Motor neuron (in vitro differentiated cells): ENCODE measurements around the gene BMF. TPM values are rescaled to one million over a fixed set of nuclear protein-coding genes. Genes with fewer than 3 reads are reported as not detected.

Source experiments
- ATAC-seq, 8 experiments: fragments of 200-7000 bp; cut with Tn5 transposase; replicated peaks in 6 of 8; 2 replicates each; pipeline ENCODE4 v1.8.0; 2021; ENCODE audit warnings: mild to moderate bottlenecking in 8 of 8, moderate library complexity in 8 of 8
- H3K27ac ChIP-seq, 2 donors: fragments of 250-450 bp; sonication (Bioruptor Pico); 2 replicates each; pipeline ENCODE4 v1.9.0; 2021; ENCODE audit warnings: antibody characterized with exemption in 2 of 2, mild to moderate bottlenecking in 2 of 2, moderate library complexity in 1 of 2
- H3K4me1 ChIP-seq, 2 donors: fragments of 250-450 bp; sonication (Bioruptor Pico); replicated peaks in 1 of 2; 2 replicates each; pipeline ENCODE4 v1.6.1; 2021; ENCODE audit warnings: antibody characterized with exemption in 2 of 2, mild to moderate bottlenecking in 2 of 2, moderate library complexity in 1 of 2
- H3K4me3 ChIP-seq, 5 donors: fragments of 250-450 bp; sonication (Bioruptor Pico); 2 replicates each; pipeline ENCODE4 v1.9.0; 2021; ENCODE audit warnings: antibody characterized with exemption in 5 of 5, mild to moderate bottlenecking in 5 of 5, moderate library complexity in 4 of 5
- WGBS, 10 experiments: fragments of 450-650 bp; shearing (Covaris generic); methylation state at CpG; one replicate each; pipeline ENCODE4 v1.0.0; 2022; 5-methylcytosine and 5-hydroxymethylcytosine counted together
- in situ Hi-C, 9 experiments: fragments of 400-800 bp; cut with MboI; loops; one replicate each; pipeline ENCODE4 v1.15.0; 2021; ENCODE audit warnings: low sequenced_read_pairs in 9 of 9, low pct_unique_long_range_greater_than_20kb in 2 of 9; ENCODE audit not compliant: unreplicated experiment in 9 of 9
- total RNA-seq, 8 experiments: library from RNA; unstranded; fragments of 300-600 nt; gene quantifications; 2 replicates each; pipeline versions ENCODE4 v1.2.3 to v1.2.4, GENCODE V29; 2022

The BMF gene
- total RNA-seq, 8 experiments from 2014 or later: 2.0 to 32.7 (median 10.7) TPM

DNA sequence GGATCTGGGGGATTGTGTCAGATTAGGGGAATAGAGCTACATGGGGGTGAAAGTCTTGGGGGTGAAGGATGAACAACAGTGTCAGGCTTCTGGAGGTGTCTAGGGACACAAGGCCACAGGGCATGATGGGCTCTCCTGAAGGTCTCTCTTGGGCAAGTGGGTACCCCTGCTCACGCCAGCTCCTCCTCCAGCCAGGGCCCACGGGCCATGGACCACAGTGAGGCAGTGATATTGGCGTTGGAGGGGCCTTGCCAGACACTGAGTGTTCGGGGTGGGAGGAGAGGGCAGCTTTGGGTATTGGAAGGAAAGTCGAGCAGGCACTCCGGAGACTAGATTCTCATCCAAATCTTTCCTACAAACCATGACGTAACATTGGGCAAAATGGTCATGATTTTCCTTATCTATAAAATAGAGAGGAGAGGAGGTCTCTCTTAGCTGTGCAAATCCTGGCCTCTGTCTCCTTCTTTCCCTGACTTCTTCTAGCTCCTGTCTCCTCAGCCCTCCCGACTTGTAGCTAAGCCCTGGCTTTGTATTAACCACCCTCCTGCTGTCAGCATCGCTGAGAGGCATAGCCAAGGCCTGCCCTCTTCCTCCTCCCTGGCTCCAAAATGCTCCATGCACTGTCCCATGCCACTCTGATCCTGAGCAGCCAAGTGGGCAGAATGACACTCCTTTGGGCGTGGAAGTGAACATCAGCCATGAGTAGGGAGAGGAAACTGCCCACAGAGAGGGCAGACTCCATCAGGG lies 45.7 kb downstream of the BMF start:
- Histone ChIP-seq H3K4me3 (no peak overlapping the region), H3K4me1 (peaks cover 0 to under 1% of the 10 kb centered on the region in 2 donors), H3K27ac (no peak overlapping the region)
- ATAC-seq: peak in 3 of 8 experiments; percentile 7 to 29 (median 11)
- in situ Hi-C loops: no loop called here
- 50 to 100% (median 88%) methylated on average over 1 to 5 of the region's 10 CpGs; no CpG with 5 or more reads in 3 of the 10 experiments for WGBS, 10 experiments

DNA sequence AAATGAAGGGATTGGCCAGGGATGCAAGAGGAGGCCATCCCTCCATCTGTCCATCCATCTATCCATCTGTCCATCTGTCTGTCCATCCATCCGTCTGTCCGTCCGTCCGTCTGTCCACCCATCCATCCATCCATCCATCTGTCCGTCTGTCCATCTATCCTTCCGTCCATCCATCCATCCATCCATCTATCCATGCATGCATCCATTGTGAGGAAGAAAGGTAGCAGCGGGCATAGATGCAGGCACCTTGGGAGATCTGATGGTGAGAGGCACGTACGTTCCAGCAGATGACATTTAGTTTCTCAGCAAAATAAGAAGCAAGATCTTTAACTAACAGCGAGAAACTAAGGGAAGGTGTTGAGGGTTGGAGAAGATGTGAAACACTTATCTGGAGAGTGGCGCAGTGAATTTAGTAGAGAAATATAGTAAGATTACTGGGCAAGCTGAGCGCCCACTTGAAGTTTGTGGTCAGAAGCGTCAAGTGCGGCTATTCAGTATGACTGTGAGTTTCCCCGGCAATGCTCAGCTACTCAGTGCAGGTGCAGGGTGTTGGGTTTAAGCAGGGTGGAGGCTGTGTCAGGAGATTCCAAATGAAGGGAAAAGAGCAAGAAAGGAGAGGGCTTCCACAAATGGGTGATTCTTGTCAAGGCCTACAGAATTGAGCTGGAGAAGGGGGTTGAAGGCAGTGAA lies 47.3 kb downstream of the BMF start:
- Histone ChIP-seq H3K27ac (no peak overlapping the region), H3K4me3 (no peak overlapping the region), H3K4me1 (no peaks in the 10 kb centered on the region)
- ATAC-seq: no peak
- in situ Hi-C loops: no loop called here
- 92 to 100% (median 98%) methylated on average over 3 to 13 of the region's 15 CpGs for WGBS, 10 experiments

DNA sequence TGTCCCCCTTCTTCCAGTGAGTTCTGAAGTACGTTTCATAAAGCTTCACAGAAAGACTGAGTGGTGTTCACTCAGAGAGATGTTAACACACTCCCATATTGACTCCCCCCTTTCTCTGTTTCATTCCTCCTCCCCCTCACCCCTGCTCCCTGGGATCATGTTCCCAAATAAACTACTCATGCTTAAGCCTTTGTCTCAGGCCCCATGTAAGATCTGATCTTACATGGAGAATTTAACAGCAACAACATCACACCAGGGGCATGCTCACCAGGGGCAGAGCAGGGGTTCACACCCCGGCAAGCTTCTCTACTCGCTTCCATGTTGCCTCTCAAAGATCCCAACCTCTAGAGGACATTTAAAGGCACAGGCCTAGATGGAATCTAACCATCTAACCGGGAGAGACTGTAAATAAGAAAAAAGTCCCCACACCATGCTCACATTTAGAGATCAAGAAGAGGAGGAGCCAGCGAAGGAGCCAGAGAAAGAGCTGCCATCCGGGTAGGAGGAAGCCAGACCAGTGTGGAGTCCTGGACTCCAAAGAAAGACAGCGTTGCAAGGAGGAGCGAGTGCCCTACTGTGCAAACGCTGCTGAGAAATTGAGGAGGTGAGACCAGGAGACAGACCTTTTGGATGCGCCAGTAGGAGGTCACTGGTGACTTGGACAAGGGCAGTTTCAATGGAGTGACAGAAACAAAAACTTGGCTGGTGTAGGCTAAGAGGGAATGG lies 48.3 kb downstream of the BMF start:
- 71 to 100% (median 91%) methylated on average over 1 to 9 of the region's 10 CpGs; no CpG with 5 or more reads in 3 of the 10 experiments for WGBS, 10 experiments
- H3K4me1 ChIP-seq: no peaks in the 10 kb centered on the region
- no peak overlapping the region for H3K4me3 ChIP-seq
- no peak for ATAC-seq
- in situ Hi-C loops: no loop called here
- H3K27ac ChIP-seq: no peak overlapping the region

DNA sequence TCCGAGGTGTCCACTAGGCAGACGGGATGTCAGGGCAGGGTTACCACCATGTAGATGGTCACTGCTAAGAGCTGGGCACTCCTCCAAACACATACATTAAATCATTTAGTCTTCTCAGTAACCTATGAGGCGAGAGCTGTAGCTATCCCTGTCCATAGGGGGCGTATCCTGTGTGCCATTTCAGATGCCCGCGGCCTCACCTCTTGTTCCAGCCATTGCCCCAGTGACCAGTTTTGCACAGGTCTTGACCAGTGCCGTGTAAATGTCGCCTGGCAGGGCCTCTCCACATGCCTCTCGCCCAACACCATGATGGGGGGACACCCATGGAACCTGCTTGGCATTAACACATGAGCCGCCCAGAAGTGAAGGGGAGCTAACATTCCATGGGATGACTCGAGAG lies 48.9 kb downstream of the BMF start:
- no peak for ATAC-seq
- WGBS, 10 experiments: 80 to 100% (median 93%) methylated on average over 1 to 5 of the region's 11 CpGs; no CpG with 5 or more reads in 3 of the 10 experiments
- in situ Hi-C loops: no loop called here
- Histone ChIP-seq H3K27ac (no peak overlapping the region), H3K4me1 (no peaks in the 10 kb centered on the region), H3K4me3 (no peak overlapping the region)

DNA sequence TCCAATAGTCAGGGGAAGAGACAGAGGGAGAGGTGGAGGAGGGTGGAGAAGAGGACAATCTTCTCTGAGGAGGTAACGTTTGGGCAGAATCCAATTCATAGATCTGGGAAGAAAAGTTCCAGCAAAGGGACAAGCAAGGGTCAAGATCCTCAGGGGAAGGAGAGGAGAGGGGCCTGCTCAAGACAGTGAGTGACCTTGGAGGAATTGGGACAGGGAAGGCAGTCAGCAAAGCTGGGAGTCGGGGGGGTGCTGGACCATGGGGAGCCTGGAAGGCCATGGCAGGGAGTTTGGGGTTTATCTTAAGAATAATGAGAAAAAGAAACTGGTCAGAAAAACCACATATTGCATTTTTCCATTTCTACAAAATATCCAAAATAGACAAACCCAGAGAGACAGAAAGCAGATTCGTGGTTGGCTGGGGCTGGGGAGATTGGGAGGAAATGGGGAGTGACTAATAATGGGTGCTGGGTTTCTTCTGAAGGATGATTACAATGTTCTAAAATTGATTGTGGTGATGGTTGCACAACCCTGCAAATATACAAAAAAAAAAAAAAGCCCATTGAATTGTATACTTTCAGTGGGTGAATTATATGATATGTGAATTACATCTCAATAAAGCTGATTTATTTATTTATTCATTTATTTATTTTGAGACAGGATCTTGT lies 50.1 kb downstream of the BMF start:
- no peak overlapping the region for H3K4me3 ChIP-seq
- peaks cover 0 to 2% of the 10 kb centered on the region in 2 donors for H3K4me1 ChIP-seq
- in situ Hi-C loops: no loop called here
- no peak overlapping the region for H3K27ac ChIP-seq
- ATAC-seq: no peak
- 33 to 90% (median 77%) methylated on average over 1 to 3 of the region's 3 CpGs; no CpG with 5 or more reads in 2 of the 10 experiments for WGBS, 10 experiments

DNA sequence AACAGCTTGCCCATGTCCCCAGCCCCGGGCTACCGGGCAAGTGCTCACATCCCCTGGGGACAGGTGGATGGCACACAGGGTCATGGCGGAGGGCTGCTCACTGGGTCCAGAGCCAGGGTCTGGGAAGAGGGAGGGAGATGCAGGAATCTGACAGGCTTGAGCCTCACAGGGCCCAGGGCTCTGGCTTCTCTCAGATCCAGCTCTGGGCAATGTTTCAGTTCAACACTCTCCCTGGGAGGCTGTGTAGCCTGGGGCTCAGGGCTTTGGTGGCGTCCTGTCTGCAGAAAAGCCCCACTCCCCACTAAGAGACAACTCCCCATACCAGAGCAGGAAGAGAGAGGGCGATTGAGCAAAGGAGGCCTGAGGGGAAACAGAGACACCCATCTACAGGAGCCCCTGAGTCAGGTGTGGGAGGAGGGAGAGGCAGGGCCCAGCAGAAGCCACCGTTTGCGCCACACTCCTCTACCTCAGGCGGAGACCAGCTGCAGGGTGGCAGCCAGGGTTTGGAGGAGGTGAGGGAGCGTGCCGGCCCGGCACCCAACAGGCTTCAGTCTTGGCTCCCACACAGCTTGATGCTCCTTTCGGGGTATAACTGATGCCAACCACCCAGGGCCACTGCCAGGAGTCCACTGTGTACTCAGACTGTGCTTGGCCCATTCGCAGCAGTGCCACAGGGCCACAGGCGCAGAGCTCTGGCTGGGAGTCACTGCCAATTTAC lies 52.9 kb downstream of the BMF start:
- H3K27ac ChIP-seq: no peak overlapping the region
- H3K4me1 ChIP-seq: peaks cover 0 to 7% of the 10 kb centered on the region in 2 donors
- H3K4me3 ChIP-seq: no peak overlapping the region
- ATAC-seq: peak in 2 of 8 experiments; percentile 9 to 17
- WGBS, 10 experiments: 80 to 100% (median 87%) methylated on average over 1 to 4 of the region's 14 CpGs; no CpG with 5 or more reads in 5 of the 10 experiments
- in situ Hi-C loops: no loop called here

DNA sequence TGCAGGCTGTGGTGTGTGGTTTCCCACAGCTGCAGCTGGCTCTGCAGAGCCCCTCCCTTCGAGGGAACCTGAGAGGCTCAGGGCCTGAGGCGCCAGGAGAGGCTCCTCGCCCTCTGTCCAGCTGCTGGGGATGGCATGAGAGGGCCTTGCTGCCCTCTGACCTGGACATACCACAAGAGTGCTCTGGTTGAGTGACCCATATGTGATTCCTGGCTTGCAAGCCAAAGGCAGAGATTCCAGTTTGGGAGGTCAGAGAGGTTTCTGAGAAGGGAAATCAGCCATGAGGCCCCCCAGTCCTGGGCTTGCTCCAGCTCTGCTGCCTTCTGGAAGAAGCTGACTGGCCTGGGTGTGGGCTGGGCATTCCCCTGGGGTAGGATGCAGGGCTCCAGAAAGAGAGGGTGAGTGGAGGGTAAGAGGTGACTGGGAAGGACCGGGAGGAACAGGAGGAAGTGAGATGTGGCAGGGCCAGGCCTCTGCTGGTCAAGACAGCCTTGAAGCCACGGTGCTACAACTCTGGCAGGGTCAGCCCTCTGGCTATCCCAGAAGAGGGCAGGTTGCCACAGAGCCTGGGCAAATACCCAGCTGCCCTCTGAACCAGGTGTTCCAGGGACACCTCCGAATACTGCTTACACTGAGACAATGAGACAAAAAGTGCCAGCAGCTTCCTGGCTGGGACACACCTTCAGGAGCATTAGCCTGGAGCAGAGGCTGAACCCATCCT lies 53.7 kb downstream of the BMF start:
- H3K4me1 ChIP-seq: peaks cover 0 to 7% of the 10 kb centered on the region in 2 donors
- in situ Hi-C loops: no loop called here
- peak in 5 of 8 experiments; percentile 7 to 88 (median 48) for ATAC-seq
- H3K4me3 ChIP-seq: no peak overlapping the region
- 71 to 93% (median 80%) methylated on average over 1 to 3 of the region's 6 CpGs; no CpG with 5 or more reads in 7 of the 10 experiments for WGBS, 10 experiments
- H3K27ac ChIP-seq: no peak overlapping the region

DNA sequence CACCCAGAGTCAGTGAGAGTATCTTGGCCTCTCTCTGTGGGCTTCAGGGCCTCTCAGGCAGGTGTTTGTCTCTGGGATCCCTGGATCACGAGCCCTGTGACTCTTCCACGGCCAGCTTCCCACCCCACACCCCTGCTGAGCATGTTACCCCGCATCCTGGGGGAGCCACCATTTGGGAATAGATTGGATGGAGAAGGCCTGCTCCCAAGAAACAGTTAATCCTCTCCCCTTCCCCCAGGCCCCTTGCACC lies 54.1 kb downstream of the BMF start:
- no peak overlapping the region for H3K27ac ChIP-seq
- in situ Hi-C loops: no loop called here
- no CpG with 5 or more reads among the region's 3 CpGs for WGBS, 10 experiments
- H3K4me1 ChIP-seq: peaks cover 0 to 7% of the 10 kb centered on the region in 2 donors
- no peak overlapping the region for H3K4me3 ChIP-seq
- ATAC-seq: no peak

DNA sequence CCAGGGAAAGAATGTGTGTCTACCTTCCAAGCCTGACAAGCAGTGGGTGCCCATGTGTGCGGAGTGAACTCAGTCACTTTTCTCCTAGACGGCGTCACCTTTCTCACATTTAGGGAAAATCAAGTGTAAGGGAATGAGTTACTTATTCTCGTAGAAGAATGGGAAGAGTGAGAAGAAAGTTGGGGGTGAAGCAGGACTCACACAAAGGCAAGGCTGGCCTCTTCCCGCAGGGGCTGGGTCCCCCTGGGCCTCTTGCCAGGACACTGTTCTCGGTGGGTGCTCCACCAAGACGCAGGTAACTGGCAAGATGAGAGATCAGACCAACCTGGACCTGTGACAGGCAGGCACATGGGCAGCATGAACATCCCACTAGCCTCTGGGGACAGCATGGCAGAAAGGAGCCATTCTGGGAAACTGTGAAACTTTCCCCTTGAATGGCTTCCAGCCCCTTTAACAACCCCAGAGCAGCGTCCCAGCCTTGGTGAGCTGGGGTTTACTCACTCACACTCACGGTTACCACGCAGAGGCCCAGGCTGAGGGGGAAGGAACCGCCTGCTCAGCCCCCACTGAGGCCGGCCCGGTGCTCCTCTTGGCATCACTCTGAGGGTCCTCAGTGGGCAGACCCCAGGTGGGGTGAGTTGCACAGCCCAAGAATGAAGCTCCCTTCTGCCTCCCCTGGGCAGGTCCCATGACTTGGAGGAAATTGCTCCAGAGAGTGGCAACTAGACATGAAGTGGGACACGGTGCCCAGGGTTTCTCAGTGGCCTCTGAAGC lies 54.7 kb downstream of the BMF start:
- 40 to 100% (median 85%) methylated on average over 1 to 7 of the region's 14 CpGs; no CpG with 5 or more reads in 4 of the 10 experiments for WGBS, 10 experiments
- no peak for ATAC-seq
- H3K27ac ChIP-seq: no peak overlapping the region
- H3K4me3 ChIP-seq: no peak overlapping the region
- peaks cover 0 to 7% of the 10 kb centered on the region in 2 donors for H3K4me1 ChIP-seq
- in situ Hi-C loops: no loop called here

DNA sequence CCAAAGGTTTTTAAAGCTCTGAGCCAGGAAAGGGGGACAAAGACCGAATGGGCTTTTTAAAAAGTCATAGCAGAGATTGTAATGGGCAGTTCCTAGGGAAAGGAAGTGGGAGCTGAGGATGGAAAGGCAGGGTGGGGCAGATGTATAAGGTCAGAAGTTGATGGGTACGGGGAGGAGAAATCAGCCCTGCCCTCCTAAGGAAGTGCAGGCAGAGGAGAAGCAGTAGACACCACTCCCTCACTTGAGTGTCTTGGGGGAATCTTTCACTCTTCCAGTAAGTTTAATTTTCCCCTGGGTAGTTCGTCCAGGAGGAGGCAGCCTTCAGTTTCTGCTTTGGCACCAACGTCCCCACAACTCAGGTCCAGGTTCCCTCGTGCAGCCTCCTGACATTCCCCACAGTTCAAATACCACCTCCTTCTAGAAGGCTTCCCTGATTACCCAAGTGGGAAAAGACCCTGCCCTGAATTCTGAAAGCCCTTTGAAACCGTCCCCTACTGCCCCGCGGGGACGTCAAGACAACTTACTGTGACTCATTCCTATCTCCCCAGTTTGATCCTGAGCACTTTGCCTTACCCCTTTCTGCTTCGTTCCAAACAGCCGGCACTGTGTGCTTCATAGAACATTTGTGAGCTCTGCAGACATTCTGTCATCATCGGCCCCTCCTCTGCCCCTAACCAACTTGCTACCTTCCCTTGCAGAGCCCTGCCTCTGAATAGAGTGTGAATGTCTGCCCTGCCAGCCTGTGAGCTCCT lies 55.4 kb downstream of the BMF start:
- 10 to 91% (median 74%) methylated on average over 1 to 8 of the region's 12 CpGs; no CpG with 5 or more reads in 3 of the 10 experiments for WGBS, 10 experiments
- no peak overlapping the region for H3K27ac ChIP-seq
- in situ Hi-C loops: no loop called here
- ATAC-seq: peak in 3 of 8 experiments; percentile 12 to 59 (median 50)
- H3K4me3 ChIP-seq: no peak overlapping the region
- peaks cover 0 to 7% of the 10 kb centered on the region in 2 donors for H3K4me1 ChIP-seq

DNA sequence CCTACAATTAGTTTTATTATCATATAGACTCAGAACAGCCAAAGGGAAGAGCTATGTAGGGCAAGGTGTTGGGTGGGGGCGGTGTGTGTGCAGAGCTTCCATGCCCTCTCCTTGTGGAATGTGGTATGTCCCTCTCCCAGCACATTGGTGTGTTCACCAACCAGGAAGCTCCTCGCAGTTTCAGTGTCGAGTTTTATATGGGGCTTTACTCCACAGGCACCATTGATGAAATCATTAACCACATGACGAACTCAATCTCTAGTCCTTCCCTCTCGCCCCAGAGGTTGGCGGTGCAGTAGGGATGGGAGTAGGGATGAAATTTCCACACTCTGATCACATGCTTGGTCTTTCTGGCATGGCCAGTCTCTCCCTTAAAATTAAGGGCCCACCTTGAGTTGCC lies 56.1 kb downstream of the BMF start:
- Histone ChIP-seq H3K4me3 (no peak overlapping the region), H3K4me1 (peaks cover 6 to 11% of the 10 kb centered on the region in 2 donors), H3K27ac (no peak overlapping the region)
- 60 to 100% (median 86%) methylated on average over 1 to 5 of the region's 6 CpGs; no CpG with 5 or more reads in 4 of the 10 experiments for WGBS, 10 experiments
- in situ Hi-C loops: no loop called here
- ATAC-seq: no peak
